Measurements from ENCODE around the gene DNAH6.

DNAH6 gene

GRCh38 chr2:84686783-84687476, 170.6 kb downstream of the DNAH6 start:
- no peak for DNase-seq (ENCODE audit: low read depth in 2 of 3, low spot score in 2 of 3)

DNA sequence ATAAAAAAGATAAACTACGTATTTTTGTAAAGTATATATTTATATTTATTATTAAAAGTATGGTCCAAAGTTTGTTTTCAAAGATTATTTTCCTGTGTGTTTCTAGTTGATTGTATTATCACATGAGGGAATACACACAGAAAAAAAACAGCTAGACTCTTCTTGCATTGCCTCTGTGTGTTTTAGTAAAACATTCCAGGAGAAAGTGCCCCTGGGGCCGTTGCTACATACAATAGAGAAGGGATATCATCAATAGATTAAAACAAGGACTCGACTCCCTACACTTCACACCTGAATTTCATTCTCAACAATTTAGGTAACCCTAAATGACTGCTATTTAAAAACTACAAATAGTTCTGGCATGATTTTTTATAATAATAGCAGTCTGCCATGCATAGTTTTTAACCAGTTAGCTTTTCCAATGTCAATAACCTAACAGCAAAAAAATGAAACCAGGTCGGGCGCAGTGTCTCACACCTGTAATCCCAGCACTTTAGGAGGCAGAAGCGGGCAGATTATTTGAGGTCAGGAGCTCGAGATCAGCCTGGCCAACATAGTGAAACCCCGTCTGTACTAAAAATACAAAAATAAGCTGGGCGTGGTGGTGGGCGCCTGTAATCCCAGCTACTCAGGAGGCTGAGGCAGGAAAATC, 171.3 kb downstream of the DNAH6 start:
- no peak for DNase-seq (ENCODE audit: low read depth in 2 of 3, low spot score in 2 of 3)

- no peak for DNase-seq (ENCODE audit: low read depth in 2 of 3, low spot score in 2 of 3)
These were observed 173.9 kb downstream of the DNAH6 start for GRCh38 chr2:84690225-84690624.

- DNase-seq (ENCODE audit: low read depth in 2 of 3, low spot score in 2 of 3) = peak in 1 of 3 experiments; percentile 1
These were observed 177.9 kb downstream of the DNAH6 start for GRCh38 chr2:84694088-84694622.

DNA sequence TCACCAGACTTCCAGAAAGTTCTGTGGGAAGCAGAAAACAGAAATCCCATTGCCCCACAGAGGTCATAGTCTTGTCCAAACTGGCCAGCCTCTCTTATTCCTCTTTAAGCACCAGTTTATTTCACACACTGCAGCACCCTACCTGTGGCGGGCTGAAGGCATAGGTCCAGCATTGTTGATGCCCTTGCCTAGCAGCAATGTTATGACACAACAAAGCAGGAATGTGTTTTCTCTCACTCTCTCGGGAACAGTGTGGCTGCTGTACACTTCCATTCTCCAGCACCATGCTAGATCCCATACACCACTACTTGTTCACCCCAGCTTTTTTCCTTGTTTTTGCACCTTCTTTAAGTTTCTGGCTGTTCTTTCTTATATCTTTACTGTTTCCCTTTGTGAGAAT, 181.6 kb downstream of the DNAH6 start:
- DNase-seq (ENCODE audit: low read depth in 2 of 3, low spot score in 2 of 3) = no peak

- no peak for DNase-seq (ENCODE audit: low read depth in 2 of 3, low spot score in 2 of 3)
These were observed 183.7 kb downstream of the DNAH6 start for GRCh38 chr2:84700006-84700405.

DNA sequence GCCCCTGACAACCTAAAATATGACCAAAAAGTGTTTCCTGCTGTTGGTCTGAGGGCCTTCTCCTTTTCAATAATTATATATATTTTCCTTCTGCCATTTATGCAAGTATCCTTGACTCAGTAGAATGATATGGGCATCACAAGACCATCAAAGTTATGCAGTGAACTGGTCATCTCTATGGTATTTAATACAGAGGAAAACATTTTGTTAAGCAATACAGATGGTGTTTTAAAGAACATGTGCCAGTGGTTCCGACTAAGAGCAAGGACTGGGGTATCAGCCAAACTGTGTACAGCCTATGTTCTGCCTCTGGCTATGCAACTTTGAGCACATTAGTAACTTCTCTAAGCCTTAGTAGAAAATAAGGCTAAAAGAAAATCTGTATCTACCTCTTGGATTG, 185.6 kb downstream of the DNAH6 start:
- no peak for DNase-seq (ENCODE audit: low read depth in 2 of 3, low spot score in 2 of 3)

DNA sequence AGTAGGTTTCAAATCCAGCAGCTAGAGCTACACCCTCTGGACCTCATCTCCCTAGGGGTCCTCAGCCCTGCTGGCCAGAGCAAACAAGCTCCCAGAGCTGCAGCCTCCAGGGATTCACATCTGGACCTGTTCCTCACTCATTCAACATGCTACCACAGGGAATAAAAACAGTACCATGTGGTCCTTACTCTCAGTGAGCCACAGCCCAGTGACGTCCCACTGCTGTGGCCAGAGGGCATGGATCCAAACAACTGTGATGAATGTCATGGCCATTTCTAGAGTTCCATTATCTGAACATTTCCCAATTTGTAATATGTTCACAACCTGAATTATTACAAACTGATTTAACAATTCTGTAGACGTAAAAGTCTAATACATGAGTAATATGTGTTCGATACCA, 186.6 kb downstream of the DNAH6 start:
- no peak for DNase-seq (ENCODE audit: low read depth in 2 of 3, low spot score in 2 of 3)

- DNase-seq (ENCODE audit: low read depth in 2 of 3, low spot score in 2 of 3) = no peak
These were observed 187.5 kb downstream of the DNAH6 start for GRCh38 chr2:84703831-84704230.

GRCh38 chr2:84704505-84705244, 188.4 kb downstream of the DNAH6 start:
- DNase-seq (ENCODE audit: low read depth in 2 of 3, low spot score in 2 of 3) = no peak

- no peak for DNase-seq (ENCODE audit: low read depth in 2 of 3, low spot score in 2 of 3)
These were observed 189.6 kb downstream of the DNAH6 start for GRCh38 chr2:84705858-84706257.

DNA sequence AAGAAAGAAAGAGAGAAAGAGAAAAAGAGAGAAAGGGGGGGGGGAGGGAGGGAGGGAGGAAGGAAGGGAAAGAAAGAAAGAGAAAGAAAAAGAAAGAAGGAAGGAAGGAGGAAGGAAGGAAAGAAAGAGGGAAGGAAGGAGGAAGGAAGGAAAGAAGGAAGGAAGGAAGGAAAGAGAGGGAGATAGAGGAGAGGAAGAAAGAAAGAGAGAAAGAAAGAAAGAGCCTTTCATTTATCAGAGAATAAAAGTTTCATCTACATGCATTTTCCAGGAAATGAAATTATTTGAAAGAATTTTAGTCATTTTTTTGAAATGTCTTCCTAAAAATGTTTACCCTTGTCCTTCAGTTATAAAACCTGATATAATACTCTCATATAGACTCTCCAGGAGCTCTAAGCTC, 192.1 kb downstream of the DNAH6 start:
- DNase-seq (ENCODE audit: low read depth in 2 of 3, low spot score in 2 of 3) = no peak

DNA sequence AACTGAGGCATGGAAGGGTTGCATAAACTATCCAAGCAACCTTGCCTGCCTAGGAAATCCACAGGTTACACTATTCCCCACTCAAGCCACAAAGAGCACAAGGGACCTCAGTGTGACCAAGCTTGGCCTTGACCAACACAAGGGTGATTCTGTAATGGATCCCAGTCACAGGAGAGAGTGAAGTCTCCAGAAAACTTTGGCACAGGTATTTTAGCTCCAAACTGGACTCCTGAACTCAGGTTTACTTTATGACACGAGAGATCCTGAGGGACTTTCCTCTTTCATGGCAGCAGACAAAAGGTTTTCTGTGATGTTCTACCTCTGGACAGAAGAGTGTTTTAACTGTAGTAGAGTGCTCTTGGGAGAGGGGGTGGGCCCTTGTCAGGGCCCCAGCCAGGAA, 195.4 kb downstream of the DNAH6 start:
- no peak for DNase-seq (ENCODE audit: low read depth in 2 of 3, low spot score in 2 of 3)

- DNase-seq (ENCODE audit: low read depth in 2 of 3, low spot score in 2 of 3) = no peak
These were observed 197.1 kb downstream of the DNAH6 start for GRCh38 chr2:84713441-84713840.

- no peak for DNase-seq (ENCODE audit: low read depth in 2 of 3, low spot score in 2 of 3)
These were observed 200.3 kb downstream of the DNAH6 start for GRCh38 chr2:84716564-84716963.

- DNase-seq (ENCODE audit: low read depth in 2 of 3, low spot score in 2 of 3) = no peak
These were observed 201.0 kb downstream of the DNAH6 start for GRCh38 chr2:84717302-84717701.

- DNase-seq (ENCODE audit: low read depth in 2 of 3, low spot score in 2 of 3) = no peak
These were observed 203.1 kb downstream of the DNAH6 start for GRCh38 chr2:84719434-84719833.

GRCh38 chr2:84723831-84724230, 207.5 kb downstream of the DNAH6 start:
- DNase-seq (ENCODE audit: low read depth in 2 of 3, low spot score in 2 of 3) = no peak

DNA sequence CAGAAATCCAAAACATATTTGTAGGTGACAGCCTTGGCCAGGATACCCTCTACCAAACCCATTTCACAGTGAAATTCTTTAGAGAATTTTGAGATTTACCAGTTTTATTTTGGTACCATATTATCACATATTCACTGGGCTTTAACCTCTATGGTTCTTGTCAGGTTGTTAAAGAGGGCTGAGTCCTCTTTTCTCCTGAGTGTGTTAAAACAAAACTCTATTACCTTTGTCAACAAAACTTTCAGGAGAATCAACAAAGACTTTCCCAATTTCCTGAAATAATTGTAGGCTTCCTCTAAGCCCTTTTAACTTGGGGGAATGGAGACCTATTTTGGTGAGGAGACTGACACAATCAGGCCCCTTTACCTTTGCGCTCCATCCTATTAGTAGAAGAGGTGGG, 209.4 kb downstream of the DNAH6 start:
- no peak for DNase-seq (ENCODE audit: low read depth in 2 of 3, low spot score in 2 of 3)

- DNase-seq (ENCODE audit: low read depth in 2 of 3, low spot score in 2 of 3) = no peak
These were observed 211.0 kb downstream of the DNAH6 start for GRCh38 chr2:84727315-84727714.

GRCh38 chr2:84729224-84729623, 212.9 kb downstream of the DNAH6 start:
- DNase-seq (ENCODE audit: low read depth in 2 of 3, low spot score in 2 of 3) = no peak

- no peak for DNase-seq (ENCODE audit: low read depth in 2 of 3, low spot score in 2 of 3)
These were observed 214.9 kb downstream of the DNAH6 start for GRCh38 chr2:84731185-84731584.

All from activated CD8-positive, alpha-beta memory T cell treated with anti-CD3 and anti-CD28 coated beads for 48 hours (primary cell).